ENCODE measurements around the gene BRD1.

DNA sequence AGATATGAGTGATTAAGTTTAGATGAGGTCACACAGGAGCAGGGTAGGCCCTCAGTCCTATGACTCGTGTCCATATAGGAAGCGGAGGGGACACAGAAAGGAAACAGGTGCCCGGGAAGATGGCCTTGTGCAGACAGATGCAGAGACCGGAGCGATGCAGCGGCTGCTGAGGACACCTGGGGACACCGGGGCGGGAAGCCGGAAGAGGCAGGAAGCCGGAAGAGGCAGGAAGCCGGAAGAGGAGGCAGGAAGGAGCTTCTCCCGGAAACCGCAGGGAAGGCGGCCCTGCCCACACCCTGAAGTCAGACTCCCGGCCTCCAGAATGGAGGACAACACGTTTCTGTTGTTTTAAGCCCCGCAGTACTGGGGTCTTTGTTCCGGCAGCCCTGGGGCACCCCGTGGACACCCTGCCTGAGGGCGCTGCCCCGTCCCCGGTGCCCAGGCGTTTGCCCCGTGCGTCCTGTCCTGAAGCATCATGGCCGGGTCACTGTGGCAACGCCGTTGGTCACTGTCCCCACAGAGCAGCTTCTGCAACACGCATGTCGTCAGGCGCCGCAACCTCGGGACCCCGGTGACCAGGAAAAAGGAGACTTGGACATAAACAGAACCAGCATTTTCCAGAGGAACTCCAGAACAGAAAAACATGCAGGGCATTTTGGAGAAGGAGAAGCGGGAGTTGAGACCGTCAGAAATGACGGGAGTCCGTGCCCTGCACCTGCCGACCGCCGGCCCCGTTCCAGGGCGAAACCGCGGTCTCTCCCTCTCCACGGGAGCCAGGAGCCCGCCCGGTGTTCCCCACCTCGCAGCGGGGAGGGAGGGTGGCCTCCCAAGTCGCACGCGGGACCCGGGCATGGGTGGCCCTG is 103.4 kb downstream of the BRD1 start:
- TF ChIP-seq, protein P1, sequence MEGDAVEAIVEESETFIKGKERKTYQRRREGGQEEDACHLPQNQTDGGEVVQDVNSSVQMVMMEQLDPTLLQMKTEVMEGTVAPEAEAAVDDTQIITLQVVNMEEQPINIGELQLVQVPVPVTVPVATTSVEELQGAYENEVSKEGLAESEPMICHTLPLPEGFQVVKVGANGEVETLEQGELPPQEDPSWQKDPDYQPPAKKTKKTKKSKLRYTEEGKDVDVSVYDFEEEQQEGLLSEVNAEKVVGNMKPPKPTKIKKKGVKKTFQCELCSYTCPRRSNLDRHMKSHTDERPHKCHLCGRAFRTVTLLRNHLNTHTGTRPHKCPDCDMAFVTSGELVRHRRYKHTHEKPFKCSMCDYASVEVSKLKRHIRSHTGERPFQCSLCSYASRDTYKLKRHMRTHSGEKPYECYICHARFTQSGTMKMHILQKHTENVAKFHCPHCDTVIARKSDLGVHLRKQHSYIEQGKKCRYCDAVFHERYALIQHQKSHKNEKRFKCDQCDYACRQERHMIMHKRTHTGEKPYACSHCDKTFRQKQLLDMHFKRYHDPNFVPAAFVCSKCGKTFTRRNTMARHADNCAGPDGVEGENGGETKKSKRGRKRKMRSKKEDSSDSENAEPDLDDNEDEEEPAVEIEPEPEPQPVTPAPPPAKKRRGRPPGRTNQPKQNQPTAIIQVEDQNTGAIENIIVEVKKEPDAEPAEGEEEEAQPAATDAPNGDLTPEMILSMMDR (IDR thresholded peaks at IDR 0.05; ENCODE audit: poor library complexity) = no peak
- no peak for TF ChIP-seq EZH2phosphoT487 (IDR thresholded peaks at IDR 0.05; ENCODE audit: low read depth, severe bottlenecking, unreplicated experiment)
